K562 (cell line): ENCODE results near the gene MYMK. TPM values are rescaled to one million over a fixed set of nuclear protein-coding genes. Genes with fewer than 3 reads are reported as not detected.
A peak's percentile ranks its signal among the peaks of the same experiment; 100 is the strongest.

Experiments
- ATAC-seq: fragments of 200-7000 bp; cut with Tn5 transposase; 3 replicates; pipeline ENCODE4 v1.9.1; 2020; ENCODE audit warnings: moderate library complexity
- BruUV-seq: library from RNA; stranded (reverse); fragments of 400-500 nt; replicated peaks from 2 replicates; lab custom pipeline; 2021; lab: Mats Ljungman, UMichigan
- CTCF ChIA-PET: fragments of 300-600 bp; formaldehyde crosslinking; extraction: SDS; loops from one replicate; lab custom pipeline; 2021; ENCODE audit warnings: low intra/inter-chr PET ratio; lab: Yijun Ruan, JAX
- POLR2A ChIA-PET: fragments of 300-600, 350-650 bp; sonication (Branson Sonifier 250); formaldehyde crosslinking; extraction: SDS; loops from one replicate; lab custom pipeline; 2021; ENCODE audit warnings: antibody characterized with exemption, inconsistent platforms; lab: Yijun Ruan, JAX
- DNase-seq, 4 experiments: peaks; one replicate each; pipeline versions ENCODE4 v3.0.0 to v3.0.0-alpha.2; 2011 to 2018; ENCODE audit warnings: low spot score in 3 of 4, mixed read lengths in 3 of 4; ENCODE audit errors: extremely low read depth in 1 of 4
- FAIRE-seq: peaks from 2 replicates; lab custom pipeline; 2011; peaks lifted over from hg19 to GRCh38; lab: Jason Lieb, UNC
- H2AFZ ChIP-seq: 2 replicates; pipeline ENCODE4 v1.6.0; 2011; ENCODE audit warnings: low read depth, low read length, control low read depth, inconsistent platforms
- H3K27ac ChIP-seq: fragments of 200-600 bp; 3 replicates; pipeline ENCODE4 v1.8.0; 2011; ENCODE audit warnings: low read depth, mild to moderate bottlenecking, control low read depth, inconsistent platforms, low read length, moderate library complexity, mixed read lengths; ENCODE audit errors: extremely low read depth
- H3K27me3 ChIP-seq, 2 experiments: fragments of 300-600 bp in 1 of 2; 2 replicates in 1 of 2; 3 replicates in 1 of 2; pipeline versions ENCODE4 v1.6.0 to v1.8.0; 2011; ENCODE audit warnings: inconsistent platforms in 2 of 2, low read length in 2 of 2, mild to moderate bottlenecking in 1 of 2, mixed read lengths in 1 of 2, moderate library complexity in 1 of 2; ENCODE audit not compliant: control insufficient read depth in 2 of 2, insufficient read depth in 2 of 2
- H3K36me3 ChIP-seq: fragments of 300-600 bp; 3 replicates; pipeline ENCODE4 v1.8.0; 2011; ENCODE audit warnings: mild to moderate bottlenecking, low read length, inconsistent platforms; ENCODE audit not compliant: control insufficient read depth, insufficient read depth
- H3K4me1 ChIP-seq, 2 experiments: fragments of 200-600 bp in 1 of 2; replicated peaks in 1 of 2; 2 replicates in 1 of 2; 3 replicates in 1 of 2; pipeline versions ENCODE4 v1.5.1 to v1.8.0; 2011; ENCODE audit warnings: inconsistent platforms in 2 of 2, low read length in 2 of 2, mild to moderate bottlenecking in 1 of 2, mixed read lengths in 1 of 2, moderate library complexity in 1 of 2; ENCODE audit not compliant: control insufficient read depth in 2 of 2, insufficient read depth in 2 of 2
- H3K4me2 ChIP-seq: 2 replicates; pipeline ENCODE4 v1.6.1; 2011; ENCODE audit warnings: low read length, control low read depth, inconsistent platforms, mixed read lengths; ENCODE audit not compliant: insufficient read depth
- H3K4me3 ChIP-seq: fragments of 200-600 bp; sonication (generic), shearing (Covaris generic); 2 replicates; pipeline ENCODE4 v1.5.1; 2016; ENCODE audit warnings: control low read depth, inconsistent platforms
- H3K79me2 ChIP-seq: fragments of 200-600 bp; 3 replicates; pipeline ENCODE4 v1.8.0; 2011; ENCODE audit warnings: low read length, inconsistent platforms; ENCODE audit not compliant: control insufficient read depth, insufficient read depth
- H3K9ac ChIP-seq, 2 experiments: 2 replicates each; pipeline versions ENCODE4 v1.6.0 to v1.6.1; 2011; ENCODE audit warnings: low read depth in 2 of 2, low read length in 2 of 2, control low read depth in 1 of 2, inconsistent platforms in 1 of 2, mild to moderate bottlenecking in 1 of 2, mixed read lengths in 1 of 2; ENCODE audit not compliant: insufficient read depth in 1 of 2
- H3K9me1 ChIP-seq: one replicate; pipeline ENCODE4 v1.6.0; 2011; ENCODE audit warnings: inconsistent platforms, mild to moderate bottlenecking, low read length, moderate library complexity; ENCODE audit not compliant: control insufficient read depth, insufficient read depth
- H3K9me3 ChIP-seq: replicated peaks from 2 replicates; pipeline ENCODE4 v1.5.1; 2011; ENCODE audit warnings: low read depth, low read length, inconsistent platforms; ENCODE audit not compliant: control insufficient read depth, insufficient read depth
- H4K20me1 ChIP-seq: replicated peaks from 2 replicates; pipeline ENCODE4 v1.6.1; 2011; ENCODE audit warnings: low read length, inconsistent platforms, mixed read lengths; ENCODE audit not compliant: control insufficient read depth, insufficient read depth
- HLTF ChIP-seq: fragments of 450-650 bp; IDR thresholded peaks from 2 replicates; pipeline ENCODE4 v1.6.1; 2016
- TEAD1 ChIP-seq, 2 experiments: fragments of 450-650 bp in 1 of 2; sonication (generic) in 1 of 2; formaldehyde crosslinking; IDR thresholded peaks; 2 replicates each; pipeline versions ENCODE4 v1.4.0 to v1.8.0; 2020 to 2022; ENCODE audit warnings: mild to moderate bottlenecking in 2 of 2, missing genetic modification reagents in 1 of 2
- ZNF561 ChIP-seq: fragments of 450-650 bp; formaldehyde crosslinking; conservative IDR thresholded peaks from 2 replicates; pipeline ENCODE4 v1.4.0; 2020; ENCODE audit warnings: mild to moderate bottlenecking, moderate library complexity
- WGBS: fragments of 100-300 bp; shearing (Covaris generic); methylation state at CpG from one replicate; pipeline ENCODE4 v1.1.6; 2016; ENCODE audit warnings: low coverage, mixed read lengths; ENCODE audit not compliant: insufficient coverage; ENCODE audit errors: missing lambda C conversion rate; 5-methylcytosine and 5-hydroxymethylcytosine counted together
- in situ Hi-C: fragments of 300-500 bp; cut with MboI; formaldehyde crosslinking; loops from 4 replicates; pipeline ENCODE4 v1.15.0; 2018; ENCODE audit warnings: inconsistent platforms, mixed read lengths
- intact Hi-C: fragments of 100-400 bp; cut with micrococcal nuclease; formaldehyde crosslinking; loops from 2 replicates; pipeline ENCODE4 v1.14.2; 2022
- polyA plus RNA-seq, 8 experiments: library from polyadenylated mRNA; depleted of rRNA in 4 of 8; stranded (reverse) in 5 of 8; unstranded in 3 of 8; fragments of >200 nt; fragmentation: Nextera tagmentation in 2 of 8; fragmentation: Illumina TruSeq in 1 of 8; extraction: Ambion mirVana in 2 of 8; extraction: Trizol in 1 of 8; gene quantifications; 2 replicates each; pipeline versions ENCODE4 v1.2.1 to v1.2.3, GENCODE V29; 2011 to 2014; ENCODE audit warnings: inconsistent platforms in 1 of 8, missing spikeins in 1 of 8
- total RNA-seq, 7 experiments: library from RNA; depleted of rRNA in 6 of 7; stranded (reverse); fragments of >200 nt in 6 of 7; fragmentation: Illumina TruSeq in 2 of 7; extraction: Trizol in 2 of 7; gene quantifications; 2 replicates each; pipeline versions ENCODE4 v1.2.1 to v1.2.3, GENCODE V29; 2011 to 2021; ENCODE audit warnings: low replicate concordance in 1 of 7
- TF ChIP-seq, protein P1 (sequence below): sonication (generic); formaldehyde crosslinking; IDR thresholded peaks from 2 replicates; pipeline ENCODE4 v1.8.0; 2022; ENCODE audit warnings: missing genetic modification reagents, mild to moderate bottlenecking, borderline replicate concordance

MYMK gene
- total and polyA plus RNA-seq, 9 of the 15 experiments (the other 6 are each of a cell fraction or from before 2014, with no cell fraction given): not detected

DNA sequence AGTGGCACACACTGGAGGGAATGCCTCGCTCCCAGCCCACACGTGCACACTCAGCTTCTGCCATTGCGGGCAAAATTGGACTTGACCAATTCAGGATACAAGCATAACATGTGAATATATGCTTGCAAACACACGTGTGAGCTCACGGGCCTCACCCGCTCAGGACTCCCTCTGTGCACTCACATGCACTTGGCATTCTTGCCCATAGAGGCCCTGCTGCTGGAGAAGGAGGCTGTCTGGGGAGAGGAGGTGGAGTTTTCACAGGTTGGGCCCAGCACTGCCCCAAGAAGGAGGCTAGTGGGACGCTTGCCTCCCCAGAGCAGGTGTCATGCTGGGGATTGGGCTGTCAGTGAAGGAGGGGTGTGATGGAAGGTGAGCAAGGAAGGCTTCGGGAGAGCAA is 1.7 kb downstream of the MYMK start:
- Histone ChIP-seq H3K4me3 (no peak overlapping the region), H2AFZ (no peak overlapping the region), H3K4me1 (peaks cover 0 to 19% of the 10 kb centered on the region in 2 experiments; a peak in 1 of 5 replicates), H3K79me2 (no peaks in the 10 kb centered on the region), H3K9me3 (no peaks in the 10 kb centered on the region), H3K4me2 (no peak overlapping the region), H3K9me1 (no peaks in the 10 kb centered on the region), H3K27me3 (peaks cover 54 to 92% of the 10 kb centered on the region in 2 experiments), H3K36me3 (no peaks in the 10 kb centered on the region), H3K9ac (no peak overlapping the region), H3K27ac (no peak overlapping the region), H4K20me1 (peaks cover 11% of the 10 kb centered on the region)
- DNase-seq (no peak), ATAC-seq (no peak), FAIRE-seq (no peak)
- intact Hi-C loops (no loop called here), in situ Hi-C loops (no loop called here)
- POLR2A ChIA-PET: interaction anchor here (0.5 kb wide), 2 partner anchors 143 to 524 kb away, joined by 3 read pairs; no protein-coding TSS in a partner anchor
- CTCF ChIA-PET: no interaction called here
- no TSS peak for BruUV-seq
- TF ChIP-seq ZNF561 (CRISPR knock-in tag) (no peak), TEAD1 (CRISPR knock-in tag; IDR thresholded peaks at IDR 0.05) (0 out of 4 replicates have a peak, but pooled peaks of 1 of the 2 experiments have one; percentile 25), HLTF (no peak)
- TF ChIP-seq, protein P1, sequence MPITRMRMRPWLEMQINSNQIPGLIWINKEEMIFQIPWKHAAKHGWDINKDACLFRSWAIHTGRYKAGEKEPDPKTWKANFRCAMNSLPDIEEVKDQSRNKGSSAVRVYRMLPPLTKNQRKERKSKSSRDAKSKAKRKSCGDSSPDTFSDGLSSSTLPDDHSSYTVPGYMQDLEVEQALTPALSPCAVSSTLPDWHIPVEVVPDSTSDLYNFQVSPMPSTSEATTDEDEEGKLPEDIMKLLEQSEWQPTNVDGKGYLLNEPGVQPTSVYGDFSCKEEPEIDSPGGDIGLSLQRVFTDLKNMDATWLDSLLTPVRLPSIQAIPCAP (CRISPR knock-in tag): no peak
- under 1% methylated on average over 8 of the region's 8 CpGs for WGBS
